IMR-90 (cell line): ENCODE data around the gene ABCB1. TPM values are rescaled to one million over a fixed set of nuclear protein-coding genes. Genes with fewer than 3 reads are reported as not detected.

ENCODE experiments used
- ATAC-seq: fragments of 200-7000 bp; cut with Tn5 transposase; 2 replicates; pipeline ENCODE4 v1.9.1; 2020; ENCODE audit warnings: low read depth, mild to moderate bottlenecking, moderate library complexity
- BruUV-seq: library from RNA; stranded (reverse); fragments of 400-500 nt; replicated peaks from 2 replicates; lab custom pipeline; 2021; lab: Mats Ljungman, UMichigan
- CTCF ChIA-PET: fragments of 300-600 bp; formaldehyde crosslinking; extraction: SDS; loops from one replicate; lab custom pipeline; 2021; ENCODE audit warnings: antibody characterized with exemption; lab: Yijun Ruan, JAX
- POLR2A ChIA-PET: fragments of 300-600 bp; sonication (Branson Sonifier 250); formaldehyde crosslinking; loops from one replicate; lab custom pipeline; 2022; ENCODE audit warnings: antibody characterized with exemption; ENCODE audit not compliant: unreplicated experiment; lab: Charles Lee
- DNase-seq: peaks from one replicate; pipeline ENCODE4 v3.0.0; 2013
- H2AFZ ChIP-seq: replicated peaks from 2 replicates; pipeline ENCODE3; 2013; ENCODE audit warnings: low read length, mild to moderate bottlenecking; ENCODE audit not compliant: poor library complexity
- H2AK5ac ChIP-seq: 2 replicates; pipeline ENCODE4 v1.6.1; 2013; ENCODE audit warnings: low read depth, low read length, inconsistent platforms
- H2AK9ac ChIP-seq: replicated peaks from 2 replicates; pipeline ENCODE3; 2013; ENCODE audit warnings: mild to moderate bottlenecking, low read depth, low read length, moderate library complexity; ENCODE audit not compliant: poor library complexity
- H2BK120ac ChIP-seq: 2 replicates; pipeline ENCODE4 v1.6.1; 2013; ENCODE audit warnings: low read depth, low read length, inconsistent platforms
- H2BK15ac ChIP-seq: 3 replicates; pipeline ENCODE4 v1.6.1; 2013; ENCODE audit warnings: low read depth, low read length, inconsistent platforms
- H2BK20ac ChIP-seq: 2 replicates; pipeline ENCODE4 v1.6.1; 2013; ENCODE audit warnings: low read depth, mild to moderate bottlenecking, inconsistent platforms, low read length, moderate library complexity
- H2BK5ac ChIP-seq: 2 replicates; pipeline ENCODE4 v1.6.1; 2013; ENCODE audit warnings: mild to moderate bottlenecking, low read depth, low read length, inconsistent platforms; ENCODE audit not compliant: poor library complexity, severe bottlenecking
- H3K14ac ChIP-seq: replicated peaks from 2 replicates; pipeline ENCODE4 v1.6.1; 2013; ENCODE audit warnings: low read depth, low read length, inconsistent platforms
- H3K18ac ChIP-seq: 2 replicates; pipeline ENCODE4 v1.6.1; 2013; ENCODE audit warnings: low read depth, low read length, control low read depth
- H3K23ac ChIP-seq: 2 replicates; pipeline ENCODE4 v1.6.1; 2013; ENCODE audit warnings: low read depth, low read length, inconsistent platforms
- H3K27ac ChIP-seq: 2 replicates; pipeline ENCODE4 v1.5.1; 2013; ENCODE audit warnings: mild to moderate bottlenecking, control low read depth, low read length; ENCODE audit not compliant: insufficient read depth
- H3K27me3 ChIP-seq: 2 replicates; pipeline ENCODE4 v1.6.1; 2013; ENCODE audit warnings: low read length; ENCODE audit not compliant: control insufficient read depth, insufficient read depth
- H3K36me3 ChIP-seq: 2 replicates; pipeline ENCODE4 v1.6.1; 2013; ENCODE audit warnings: low read length, mixed read lengths; ENCODE audit not compliant: control insufficient read depth, insufficient read depth
- H3K4ac ChIP-seq: 2 replicates; pipeline ENCODE4 v1.6.1; 2013; ENCODE audit warnings: low read depth, low read length, inconsistent platforms
- H3K4me1 ChIP-seq: 2 replicates; pipeline ENCODE4 v1.6.1; 2013; ENCODE audit warnings: low read length, mixed read lengths; ENCODE audit not compliant: control insufficient read depth, insufficient read depth
- H3K4me2 ChIP-seq: 2 replicates; pipeline ENCODE4 v1.6.1; 2013; ENCODE audit warnings: low read depth, mild to moderate bottlenecking, control low read depth, low read length, moderate library complexity
- H3K4me3 ChIP-seq: 2 replicates; pipeline ENCODE4 v1.5.1; 2013; ENCODE audit warnings: low read depth, mild to moderate bottlenecking, control low read depth, low read length, moderate library complexity; ENCODE audit not compliant: insufficient read depth
- H3K56ac ChIP-seq: 2 replicates; pipeline ENCODE4 v1.6.1; 2013; ENCODE audit warnings: low read length, inconsistent platforms; ENCODE audit not compliant: insufficient read depth; ENCODE audit errors: extremely low read depth
- H3K79me1 ChIP-seq, 2 experiments: 2 replicates each; pipeline ENCODE4 v1.6.1; 2013; ENCODE audit warnings: low read length in 2 of 2, inconsistent platforms in 1 of 2, low read depth in 1 of 2
- H3K9ac ChIP-seq: 2 replicates; pipeline ENCODE4 v1.6.1; 2013; ENCODE audit warnings: low read depth, low read length, control low read depth
- H3K9me1 ChIP-seq: 2 replicates; pipeline ENCODE4 v1.6.1; 2013; ENCODE audit warnings: low read length, inconsistent platforms; ENCODE audit not compliant: insufficient read depth
- H3K9me3 ChIP-seq: 2 replicates; pipeline ENCODE4 v1.6.1; 2013; ENCODE audit warnings: low read length; ENCODE audit not compliant: control insufficient read depth, insufficient read depth
- H4K20me1 ChIP-seq: 2 replicates; pipeline ENCODE4 v1.6.1; 2013; ENCODE audit warnings: low read length, inconsistent platforms; ENCODE audit not compliant: insufficient read depth
- H4K5ac ChIP-seq: 2 replicates; pipeline ENCODE4 v1.6.1; 2013; ENCODE audit warnings: mild to moderate bottlenecking, low read depth, low read length, control low read depth
- H4K8ac ChIP-seq, 2 experiments: 2 replicates each; pipeline ENCODE4 v1.6.1; 2013; ENCODE audit warnings: low read depth in 2 of 2, low read length in 2 of 2, control low read depth in 1 of 2, inconsistent platforms in 1 of 2
- H4K91ac ChIP-seq: 2 replicates; pipeline ENCODE4 v1.6.1; 2013; ENCODE audit warnings: low read depth, low read length, inconsistent platforms; ENCODE audit not compliant: insufficient read depth
- BHLHE40 ChIP-seq: fragments of 150-350 bp; IDR thresholded peaks from 2 replicates; pipeline ENCODE4 v1.6.1; 2016; ENCODE audit warnings: mild to moderate bottlenecking, low read depth, low read length
- CEBPB ChIP-seq: IDR thresholded peaks from 2 replicates; pipeline ENCODE4 v1.6.1; 2012; ENCODE audit warnings: low read depth, low read length, improper control_type of control experiment
- CHD1 ChIP-seq: IDR thresholded peaks from 2 replicates; pipeline ENCODE4 v1.6.1; 2012; ENCODE audit warnings: low read depth, low read length, improper control_type of control experiment
- CTCF ChIP-seq: conservative IDR thresholded peaks from 2 replicates; pipeline ENCODE4 v1.5.1; 2012; ENCODE audit warnings: mild to moderate bottlenecking, low read depth, low read length, improper control_type of control experiment
- ELK1 ChIP-seq: fragments of 150-350 bp; IDR thresholded peaks from 2 replicates; pipeline ENCODE4 v1.6.1; 2016; ENCODE audit warnings: low read depth, mild to moderate bottlenecking, low read length, moderate library complexity, borderline replicate concordance
- MAZ ChIP-seq: IDR thresholded peaks from 2 replicates; pipeline ENCODE4 v1.6.1; 2012; ENCODE audit warnings: low read depth, mild to moderate bottlenecking, low read length, improper control_type of control experiment, moderate library complexity, borderline replicate concordance
- NFE2L2 ChIP-seq: fragments of 150-350 bp; IDR thresholded peaks from 2 replicates; pipeline ENCODE4 v1.6.1; 2016; ENCODE audit warnings: low read depth, mild to moderate bottlenecking, low read length
- POLR2A ChIP-seq: IDR thresholded peaks from 2 replicates; pipeline ENCODE4 v1.6.1; 2012; ENCODE audit warnings: mild to moderate bottlenecking, low read depth, low read length
- RAD21 ChIP-seq: IDR thresholded peaks from 2 replicates; pipeline ENCODE4 v1.6.1; 2012; ENCODE audit warnings: low read length, improper control_type of control experiment
- RFX5 ChIP-seq: IDR thresholded peaks from 2 replicates; pipeline ENCODE4 v1.8.0; 2012; ENCODE audit warnings: low read depth, mild to moderate bottlenecking, low read length, moderate library complexity
- SMC3 ChIP-seq: fragments of 150-350 bp; IDR thresholded peaks from 2 replicates; pipeline ENCODE4 v1.6.1; 2016; ENCODE audit warnings: low read depth, mild to moderate bottlenecking, antibody characterized with exemption, low read length, moderate library complexity
- USF2 ChIP-seq: fragments of 150-350 bp; IDR thresholded peaks from 2 replicates; pipeline ENCODE4 v1.6.1; 2017; ENCODE audit warnings: mild to moderate bottlenecking, antibody characterized with exemption, low read length, low read depth
- WGBS, 2 experiments: methylation state at CpG; one replicate each; pipeline versions ENCODE4 v1.1.5 to v1.1.7; 2013; ENCODE audit warnings: missing lambda C conversion rate in 2 of 2; ENCODE audit not compliant: insufficient read length in 1 of 2; ENCODE audit errors: extremely low coverage in 2 of 2; 5-methylcytosine and 5-hydroxymethylcytosine counted together
- dilution Hi-C: fragments of 300-500 bp; cut with HindIII; formaldehyde crosslinking; loops from one replicate; pipeline ENCODE4 v1.14.3; 2018; ENCODE audit warnings: low sequenced_read_pairs; ENCODE audit not compliant: unreplicated experiment
- in situ Hi-C: fragments of 300-500 bp; cut with MboI; formaldehyde crosslinking; loops from 3 replicates; pipeline ENCODE4 v1.14.3; 2019; ENCODE audit warnings: low sequenced_read_pairs, inconsistent platforms, mixed read lengths
- intact Hi-C: fragments of 100-400 bp; cut with micrococcal nuclease; formaldehyde crosslinking; loops from 2 replicates; pipeline ENCODE4 v1.10.0; 2022
- polyA plus RNA-seq, 3 experiments: library from polyadenylated mRNA; depleted of rRNA; stranded (reverse); fragments of >200 nt; gene quantifications; 2 replicates each; pipeline ENCODE4 v1.2.3, GENCODE V29; 2012; ENCODE audit warnings: low replicate concordance in 1 of 3
- total RNA-seq: library from RNA; depleted of rRNA; stranded (reverse); fragments of >200 nt; gene quantifications from 2 replicates; pipeline ENCODE4 v1.2.3, GENCODE V29; 2012

Gene ABCB1
- total and polyA plus RNA-seq, 2 of the 4 experiments (the other 2 are of a cell fraction), result 0.80 to 0.90 TPM

GRCh38 chr7:87565877-87566276 lies 34.8 kb downstream of the ABCB1 start:
- Histone ChIP-seq H2BK5ac (no peak overlapping the region), H2BK20ac (0 out of 2 replicates have a peak overlapping the region, but pooled peaks have one; percentile 3), H4K20me1 (no peaks in the 10 kb centered on the region), H2AK9ac (no peak overlapping the region), H3K36me3 (no peaks in the 10 kb centered on the region), H3K9me3 (no peaks in the 10 kb centered on the region), H2AFZ (no peak overlapping the region), H3K27ac (no peak overlapping the region), H3K9me1 (no peaks in the 10 kb centered on the region), H3K4me1 (no peaks in the 10 kb centered on the region), H4K8ac (no peak overlapping the region), H3K18ac (no peak overlapping the region), H3K9ac (no peak overlapping the region), H3K14ac (no peak overlapping the region), H4K91ac (no peak overlapping the region), H3K4ac (no peak overlapping the region), H3K4me2 (no peak overlapping the region), H3K4me3 (no peak overlapping the region), H3K27me3 (peaks cover 1% of the 10 kb centered on the region; the same call in 1 of the 2 replicates), H3K56ac (no peak overlapping the region), H4K5ac (no peak overlapping the region), H2BK120ac (no peak overlapping the region), H2BK15ac (no peak overlapping the region), H2AK5ac (no peak overlapping the region), H3K79me1 (no peaks in the 10 kb centered on the region), H3K23ac (no peak overlapping the region)
- POLR2A ChIA-PET, result no interaction called here
- WGBS, 2 experiments, result no CpG with 5 or more reads among the region's 3 CpGs
- dilution Hi-C loops (no loop called here), in situ Hi-C loops (no loop called here), intact Hi-C loops (no loop called here)
- TF ChIP-seq POLR2A (no peak), MAZ (no peak), NFE2L2 (no peak), CEBPB (no peak), SMC3 (no peak), USF2 (no peak), CTCF (no peak), ELK1 (no peak), CHD1 (no peak), RAD21 (no peak), BHLHE40 (no peak), RFX5 (no peak)
- ATAC-seq (no peak), DNase-seq (no peak)
- CTCF ChIA-PET, result no interaction called here
- BruUV-seq, result no TSS peak
